Colonic mucosa (tissue), 4 donors: ENCODE data around the gene CREB5. TPM values are rescaled to one million over a fixed set of nuclear protein-coding genes. Genes with fewer than 3 reads are reported as not detected.

Source experiments
- DNase-seq: peaks from one replicate; pipeline ENCODE4 v3.0.0-alpha.2; 2020
- H3K27ac ChIP-seq: fragments of 200-600 bp; one replicate; pipeline ENCODE4 v1.8.0; 2021
- H3K27me3 ChIP-seq: fragments of 200-600 bp; one replicate; pipeline ENCODE4 v1.8.0; 2021
- H3K36me3 ChIP-seq: fragments of 200-600 bp; one replicate; pipeline ENCODE4 v1.8.0; 2021
- H3K4me1 ChIP-seq: fragments of 200-600 bp; one replicate; pipeline ENCODE4 v1.8.0; 2021; ENCODE audit warnings: mild to moderate bottlenecking
- H3K4me3 ChIP-seq: fragments of 200-600 bp; one replicate; pipeline ENCODE4 v1.8.0; 2021
- H3K9ac ChIP-seq, 2 donors: one replicate each; pipeline ENCODE4 v1.7.0; 2013; ENCODE audit warnings: control low read depth in 2 of 2, low read depth in 2 of 2, low read length in 2 of 2
- H3K9me3 ChIP-seq: fragments of 200-600 bp; one replicate; pipeline ENCODE4 v1.8.0; 2021
- CTCF ChIP-seq: fragments of 200-600 bp; IDR thresholded peaks from one replicate; pipeline ENCODE4 v1.8.0; 2022; ENCODE audit warnings: antibody characterized with exemption, mild to moderate bottlenecking
- intact Hi-C: fragments of 100-400 bp; cut with DNase I; formaldehyde crosslinking; loops from one replicate; pipeline ENCODE4 v1.14.1; 2022
- total RNA-seq, 2 donors: library from RNA; stranded (reverse); fragmentation: NEBNext Ultra II Directional in 1 of 2; extraction: Animal tissue kit (Norgen Biotek cat#: 25700) in 1 of 2; gene quantifications; one replicate each; pipeline ENCODE4 v1.2.1, GENCODE V29; 2021
- donor health status: healthy.
- donor health status: DM: no; HTN: no; CAD: no.
- donor health status: DM: no; HTN: no; CAD: no.

The CREB5 gene
- total RNA-seq, 2 donors from 2014 or later = 0.54 to 3.6 TPM

DNA sequence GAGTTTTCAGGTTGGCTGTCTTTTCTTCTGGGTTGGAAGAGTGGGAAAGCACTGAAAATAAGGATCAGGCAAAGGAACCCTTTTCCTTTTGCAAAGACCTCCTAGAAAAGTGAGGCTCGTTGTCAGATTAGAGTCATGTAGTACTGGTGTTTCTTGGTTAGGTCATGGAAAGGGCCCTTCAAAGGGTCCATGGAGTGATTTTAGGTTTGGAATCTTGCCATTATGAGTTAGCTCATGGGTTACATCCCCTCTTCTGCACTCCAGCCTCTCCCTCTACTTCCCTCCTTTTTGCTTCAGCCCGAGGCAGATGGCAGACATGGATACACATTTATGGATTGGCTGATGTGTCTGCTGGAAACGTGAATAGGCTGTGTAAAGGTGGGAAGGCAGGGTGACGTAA is 47.0 kb downstream of the CREB5 start:
- Histone ChIP-seq H3K9ac (no peak overlapping the region), H3K27ac (no peak overlapping the region), H3K4me3 (no peak overlapping the region), H3K9me3 (no peaks in the 10 kb centered on the region), H3K36me3 (no peaks in the 10 kb centered on the region), H3K27me3 (no peaks in the 10 kb centered on the region), H3K4me1 (no peaks in the 10 kb centered on the region)
- no peak for TF ChIP-seq CTCF
- intact Hi-C loops = no loop called here
- DNase-seq = no peak

DNA sequence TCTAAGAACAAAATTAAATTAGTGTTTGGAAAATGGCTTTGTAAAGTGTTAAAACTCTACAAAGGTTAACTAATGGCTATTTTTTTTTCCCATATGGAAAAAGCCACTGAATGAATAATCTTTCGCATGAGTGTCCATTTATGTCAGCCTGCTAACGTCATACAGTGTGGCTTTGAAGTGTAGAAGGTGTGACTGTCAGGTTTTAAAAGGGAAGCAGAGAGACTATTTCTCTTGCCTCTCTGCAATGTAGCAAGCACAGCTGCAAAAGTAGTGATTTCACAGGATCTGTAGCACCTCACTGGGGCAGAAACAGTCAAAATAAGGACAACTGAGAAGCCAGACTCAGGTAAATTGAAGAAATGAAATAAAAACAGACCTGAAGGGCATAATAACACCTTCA is 53.4 kb downstream of the CREB5 start:
- intact Hi-C loops = no loop called here

DNA sequence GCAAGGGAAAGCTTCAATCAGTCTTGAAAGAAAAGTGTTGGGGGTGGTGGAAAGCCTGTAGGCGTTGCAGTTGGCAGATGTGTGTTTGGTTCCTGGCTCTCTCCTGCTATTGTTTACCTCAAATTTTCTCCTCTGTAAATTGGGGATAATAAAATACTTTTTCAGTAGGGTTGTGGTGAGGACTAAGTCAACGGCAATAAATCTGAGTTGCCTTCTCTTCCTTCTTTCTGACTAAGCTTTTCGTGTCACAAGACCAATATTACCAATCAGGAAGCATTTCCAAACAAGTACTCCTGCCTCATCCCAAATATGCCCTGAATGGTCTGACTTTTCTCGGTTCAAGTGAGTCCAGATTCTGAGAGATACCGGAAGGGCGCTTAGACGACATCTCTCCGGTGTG is 54.0 kb downstream of the CREB5 start:
- DNase-seq = no peak

More for the DNA sequence above, 53.4 kb downstream of the CREB5 start:
- DNase-seq = no peak
- Histone ChIP-seq H3K4me1 (no peaks in the 10 kb centered on the region), H3K27ac (no peak overlapping the region), H3K9ac (no peak overlapping the region), H3K36me3 (no peaks in the 10 kb centered on the region), H3K9me3 (no peaks in the 10 kb centered on the region), H3K4me3 (no peak overlapping the region), H3K27me3 (no peaks in the 10 kb centered on the region)
- TF ChIP-seq CTCF = no peak

DNA sequence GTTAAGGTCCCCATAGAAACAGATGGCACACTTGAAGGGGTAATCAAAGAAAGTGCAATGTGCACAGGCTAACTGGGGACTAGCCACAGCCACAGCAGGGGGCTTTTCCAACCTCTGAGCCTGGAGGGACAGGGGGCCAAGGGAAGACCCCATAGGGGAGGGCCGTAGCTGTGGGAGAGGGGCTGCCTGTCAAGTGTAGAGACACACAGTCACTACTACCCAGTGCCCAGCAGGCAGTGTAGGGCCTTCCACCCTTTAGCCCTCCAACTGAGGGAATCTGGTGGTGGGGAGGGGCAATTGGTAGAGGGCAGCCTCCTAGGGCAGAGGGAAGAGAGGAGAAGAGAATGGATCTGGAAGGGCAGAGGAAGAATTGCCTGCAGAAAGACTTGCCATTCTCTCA is 54.6 kb downstream of the CREB5 start:
- no peak for TF ChIP-seq CTCF
- no peaks in the 10 kb centered on the region for H3K27me3 ChIP-seq
- intact Hi-C loops = no loop called here
- no peak overlapping the region for H3K27ac ChIP-seq
- no peaks in the 10 kb centered on the region for H3K4me1 ChIP-seq
- H3K9ac ChIP-seq = no peak overlapping the region
- H3K9me3 ChIP-seq = no peaks in the 10 kb centered on the region
- H3K4me3 ChIP-seq = no peak overlapping the region
- DNase-seq = no peak
- no peaks in the 10 kb centered on the region for H3K36me3 ChIP-seq

More for the DNA sequence above, 54.0 kb downstream of the CREB5 start:
- no peak overlapping the region for H3K27ac ChIP-seq
- H3K4me1 ChIP-seq = no peaks in the 10 kb centered on the region
- H3K9ac ChIP-seq = no peak overlapping the region
- H3K4me3 ChIP-seq = no peak overlapping the region
- no peaks in the 10 kb centered on the region for H3K9me3 ChIP-seq
- no peaks in the 10 kb centered on the region for H3K36me3 ChIP-seq
- no peak for TF ChIP-seq CTCF
- intact Hi-C loops = no loop called here
- no peaks in the 10 kb centered on the region for H3K27me3 ChIP-seq

DNA sequence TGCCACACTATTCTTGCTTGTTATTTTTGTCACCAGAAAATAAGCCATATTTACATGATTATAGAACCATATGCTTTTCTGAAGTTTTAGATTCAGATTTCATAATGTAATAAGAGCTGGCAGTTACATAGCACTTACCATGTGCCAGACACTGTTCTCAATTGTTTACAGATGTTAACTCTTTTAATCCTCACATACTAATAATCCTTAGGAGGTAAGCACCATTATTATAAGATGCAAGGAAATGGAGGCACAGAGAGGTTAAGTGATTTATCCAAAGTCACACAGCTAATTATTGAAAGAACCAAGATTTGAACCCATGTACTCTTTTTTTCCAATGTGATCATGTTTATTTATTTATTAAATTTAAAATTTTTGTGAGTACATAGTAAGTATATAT is 57.2 kb downstream of the CREB5 start:
- no peak overlapping the region for H3K27ac ChIP-seq
- no peaks in the 10 kb centered on the region for H3K36me3 ChIP-seq
- no peak overlapping the region for H3K9ac ChIP-seq
- no peaks in the 10 kb centered on the region for H3K4me1 ChIP-seq
- no peaks in the 10 kb centered on the region for H3K27me3 ChIP-seq
- no peak for TF ChIP-seq CTCF
- intact Hi-C loops = no loop called here
- H3K4me3 ChIP-seq = no peak overlapping the region
- no peaks in the 10 kb centered on the region for H3K9me3 ChIP-seq
- no peak for DNase-seq

- Histone ChIP-seq H3K27me3 (no peaks in the 10 kb centered on the region), H3K27ac (no peak overlapping the region), H3K9me3 (no peaks in the 10 kb centered on the region), H3K36me3 (no peaks in the 10 kb centered on the region), H3K9ac (no peak overlapping the region), H3K4me3 (no peak overlapping the region), H3K4me1 (no peaks in the 10 kb centered on the region)
- TF ChIP-seq CTCF = no peak
- DNase-seq = no peak
- intact Hi-C loops = no loop called here
Measured at GRCh38 chr7:28470344-28470743, 58.0 kb downstream of the CREB5 start.
